Measurements from ENCODE around the gene APLN. TPM values are rescaled to one million over a fixed set of nuclear protein-coding genes. Genes with fewer than 3 reads are reported as not detected.

APLN gene
- total RNA-seq, 4 donors from 2014 or later = 0.20 to 0.22 TPM; not detected in 2

GRCh38 chrX:129651756-129652564, 2.8 kb downstream of the APLN start:
- intact Hi-C loops (cut with DNase I) = no loop called here
- H3K4me3 ChIP-seq (replicated peaks in 1 of 3) = no peak overlapping the region
- H3K9me3 ChIP-seq = no peaks in the 10 kb centered on the region
- no peaks in the 10 kb centered on the region for H3K36me3 ChIP-seq
- no peaks in the 10 kb centered on the region for H3K27me3 ChIP-seq
- TF ChIP-seq POLR2A (IDR thresholded peaks at IDR 0.05) = no peak
- TF ChIP-seq CTCF (IDR thresholded peaks at IDR 0.05) = no peak
- H3K4me1 ChIP-seq = peaks cover 0 to 5% of the 10 kb centered on the region in 2 donors
- DNase-seq = no peak
- WGBS, 2 donors = 73 to 79% methylated on average over 7 to 12 of the region's 14 CpGs
- H3K27ac ChIP-seq = no peak overlapping the region

DNA sequence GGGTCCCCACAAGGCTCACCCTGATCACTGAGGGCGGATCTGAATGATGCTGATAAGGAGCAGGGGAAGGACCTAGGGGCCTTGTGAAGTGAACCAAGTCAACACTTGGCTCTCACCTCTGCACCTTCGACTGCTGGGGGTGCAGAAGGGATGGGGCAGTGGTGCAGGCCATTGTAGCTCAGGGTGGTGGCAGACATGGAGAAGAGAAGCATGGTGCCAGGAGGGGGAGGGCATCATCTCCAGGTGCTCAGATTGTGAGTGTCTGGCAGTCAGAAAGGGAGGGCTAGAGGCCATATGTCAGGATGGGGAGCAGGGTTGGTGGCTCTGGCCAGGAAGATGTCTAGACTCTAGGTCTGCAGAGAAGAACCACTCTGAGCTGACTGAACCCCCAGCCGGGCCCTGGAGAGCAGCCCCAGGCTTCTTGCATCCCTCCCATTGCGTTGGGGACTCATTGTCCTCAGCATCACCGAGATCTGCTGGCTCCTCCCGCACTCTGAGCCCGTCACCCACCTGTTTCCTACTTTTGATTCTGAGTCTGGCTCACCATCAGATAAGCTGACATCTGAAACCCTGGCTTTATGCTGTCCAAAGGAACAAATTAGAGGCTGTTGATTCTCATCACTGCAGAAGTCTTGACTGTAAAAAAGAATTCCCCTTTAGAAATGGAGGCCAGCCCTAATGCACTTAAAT, 3.8 kb downstream of the APLN start:
- Histone ChIP-seq H3K36me3 (no peaks in the 10 kb centered on the region), H3K27ac (no peak overlapping the region), H3K4me1 (peaks cover 0 to 5% of the 10 kb centered on the region in 2 donors), H3K4me3 (replicated peaks in 1 of 3) (no peak overlapping the region), H3K27me3 (no peaks in the 10 kb centered on the region), H3K9me3 (no peaks in the 10 kb centered on the region)
- no peak for TF ChIP-seq POLR2A (IDR thresholded peaks at IDR 0.05)
- TF ChIP-seq CTCF (IDR thresholded peaks at IDR 0.05) = no peak
- intact Hi-C loops (cut with DNase I) = no loop called here
- 81 to 82% methylated on average over 3 to 7 of the region's 7 CpGs for WGBS, 2 donors
- no peak for DNase-seq

DNA sequence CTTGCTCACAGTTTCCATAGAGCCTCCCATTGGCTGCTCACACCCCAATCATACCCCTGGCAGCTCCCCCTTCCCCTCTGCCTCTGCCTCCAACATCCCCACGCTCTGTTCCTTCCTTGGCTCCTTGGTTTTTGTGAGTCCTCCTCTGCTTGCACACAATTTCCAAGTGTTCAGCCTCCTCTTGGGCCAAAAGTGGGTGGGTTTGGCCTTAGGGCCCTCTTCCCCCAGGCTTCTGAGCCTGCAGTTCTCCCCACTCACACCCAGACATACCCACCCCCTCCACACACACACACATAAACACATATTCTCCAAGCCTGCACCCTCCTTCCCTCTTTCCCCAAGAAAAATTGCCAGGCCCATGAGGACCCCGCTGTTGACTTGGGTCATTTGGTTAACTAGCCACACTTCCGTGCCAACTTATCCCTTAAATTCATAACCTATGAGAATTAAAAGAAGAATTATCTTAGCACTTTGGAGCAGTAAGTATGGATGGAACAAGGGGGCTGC, 4.5 kb downstream of the APLN start:
- Histone ChIP-seq H3K4me1 (peaks cover 0 to 5% of the 10 kb centered on the region in 2 donors), H3K9me3 (no peaks in the 10 kb centered on the region), H3K4me3 (replicated peaks in 1 of 3) (no peak overlapping the region), H3K36me3 (no peaks in the 10 kb centered on the region), H3K27ac (no peak overlapping the region), H3K27me3 (no peaks in the 10 kb centered on the region)
- no peak for DNase-seq
- 94 to 98% methylated on average over 3 of the region's 3 CpGs for WGBS, 2 donors
- intact Hi-C loops (cut with DNase I) = no loop called here
- TF ChIP-seq CTCF (IDR thresholded peaks at IDR 0.05) (no peak), POLR2A (IDR thresholded peaks at IDR 0.05) (no peak)

GRCh38 chrX:129649268-129650182, 5.2 kb downstream of the APLN start:
- Histone ChIP-seq H3K27me3 (no peaks in the 10 kb centered on the region), H3K27ac (no peak overlapping the region), H3K4me3 (replicated peaks in 1 of 3) (no peak overlapping the region), H3K4me1 (peaks cover 0 to 5% of the 10 kb centered on the region in 2 donors), H3K36me3 (no peaks in the 10 kb centered on the region), H3K9me3 (no peaks in the 10 kb centered on the region)
- TF ChIP-seq POLR2A (IDR thresholded peaks at IDR 0.05) = no peak
- no peak for TF ChIP-seq CTCF (IDR thresholded peaks at IDR 0.05)
- intact Hi-C loops (cut with DNase I) = no loop called here
- DNase-seq = no peak
- WGBS, 2 donors = 88 to 94% methylated on average over 5 to 9 of the region's 9 CpGs

Data from thyroid gland (tissue), 4 donors.